HG03139 (cell line): ENCODE data around the gene KRT80.
"Not testable (repeated sequence)": the region's sequence is repeated elsewhere in the genome, so short reads cannot be mapped to it uniquely, and the experiment has no call there.

Experiments used
- ATAC-seq: cut with Tn5 transposase; IDR thresholded peaks from one replicate; pipeline ENCODE4 v1.9.1; 2021; ENCODE audit not compliant: unreplicated experiment

KRT80 gene

DNA sequence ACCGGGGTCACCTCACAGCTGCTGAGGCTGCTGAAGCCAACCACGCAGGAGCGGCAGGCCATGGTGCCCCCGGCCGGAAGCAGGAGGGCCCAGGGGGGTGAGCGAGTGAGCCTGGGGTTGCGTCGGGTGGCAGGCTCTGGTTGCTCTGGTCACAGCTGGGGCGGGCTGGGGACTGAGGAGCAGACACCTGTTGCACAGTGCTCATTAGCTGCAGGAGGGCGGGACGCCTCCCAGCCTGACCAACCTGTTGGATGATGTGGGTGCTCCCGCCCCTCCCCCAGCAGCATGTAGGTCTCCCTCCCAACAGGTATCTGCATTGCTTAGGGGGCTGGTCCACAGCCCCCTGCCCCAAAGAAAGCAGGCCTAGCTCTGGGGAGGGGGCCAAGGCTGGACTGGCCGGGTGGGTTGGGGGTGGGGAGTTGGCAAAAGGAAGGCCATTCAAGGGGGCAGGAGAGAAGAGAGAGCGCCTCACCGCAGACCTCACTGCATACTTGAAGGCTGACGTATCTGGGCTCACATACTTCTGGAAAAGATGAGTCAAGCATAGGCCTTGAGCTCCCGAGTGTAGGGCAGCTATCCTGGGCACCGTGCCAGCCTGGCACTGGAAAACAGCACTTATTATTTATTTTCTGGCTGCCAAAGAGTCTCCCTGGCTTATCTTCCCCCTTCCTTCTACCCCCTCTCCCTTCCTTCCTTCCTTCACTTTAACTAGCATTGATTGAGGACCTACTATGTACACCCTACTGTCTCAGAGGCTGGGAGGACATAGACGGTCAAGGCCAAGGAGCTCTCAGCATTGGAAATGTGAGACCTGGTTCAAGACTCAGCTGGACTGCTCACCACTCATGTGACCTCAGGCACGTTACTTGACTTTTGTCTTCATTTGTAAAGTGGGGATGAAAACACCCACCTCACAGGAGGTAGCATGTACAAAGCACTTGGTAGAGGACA is at the start of gene KRT80:
KRT80 (minus strand) TSS at position 174 of the 951 bp plus-strand sequence; CDS start at position 62, 112 bp downstream.
- ATAC-seq = no peak

DNA sequence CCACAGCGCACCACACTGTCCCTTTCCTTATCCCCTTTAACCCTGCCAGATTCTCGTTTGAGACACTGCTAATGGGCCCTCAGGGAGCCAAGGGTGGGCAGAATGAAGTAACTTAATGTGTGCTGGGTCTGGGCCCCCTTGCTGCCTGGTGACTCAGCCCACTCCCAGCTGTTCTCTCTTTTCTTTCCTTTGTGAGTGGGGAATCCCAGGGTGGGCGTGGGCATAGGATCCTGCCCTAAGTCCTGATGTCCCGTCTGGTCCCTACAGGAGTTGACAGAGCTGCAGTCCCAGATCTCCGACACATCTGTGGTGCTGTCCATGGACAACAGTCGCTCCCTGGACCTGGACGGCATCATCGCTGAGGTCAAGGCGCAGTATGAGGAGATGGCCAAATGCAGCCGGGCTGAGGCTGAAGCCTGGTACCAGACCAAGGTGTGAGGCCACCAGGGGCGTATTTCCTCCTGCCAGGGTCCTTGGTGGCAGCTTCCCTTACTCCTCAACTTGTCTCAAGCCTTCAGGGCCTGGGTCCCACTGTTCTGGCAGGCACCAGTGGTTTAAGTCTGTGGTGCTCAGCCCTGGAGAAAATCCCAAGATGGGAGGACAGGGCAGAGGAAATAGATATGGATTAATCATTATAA is 49.5 kb upstream of the KRT80 start:
- ATAC-seq = no peak

DNA sequence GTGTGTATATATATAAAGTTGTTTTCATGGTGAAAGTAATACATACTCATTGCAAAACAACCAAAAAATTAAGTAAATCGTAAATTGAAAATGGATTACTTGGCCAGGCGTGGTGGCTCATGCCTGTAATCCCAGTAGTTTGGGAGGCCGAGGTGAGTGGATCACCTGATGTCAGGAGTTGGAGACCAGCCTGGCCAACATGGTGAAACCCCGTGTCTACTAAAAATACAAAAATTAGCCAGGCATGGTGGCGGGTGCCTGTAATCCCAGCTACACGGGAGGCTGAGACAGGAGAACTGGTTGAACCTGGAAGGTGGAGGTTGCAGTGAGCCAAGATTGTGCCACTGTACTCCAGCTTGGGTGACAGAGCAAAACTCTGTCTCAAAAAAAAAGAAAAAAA is 48.4 kb upstream of the KRT80 start:
- ATAC-seq = not testable (repeated sequence)

DNA sequence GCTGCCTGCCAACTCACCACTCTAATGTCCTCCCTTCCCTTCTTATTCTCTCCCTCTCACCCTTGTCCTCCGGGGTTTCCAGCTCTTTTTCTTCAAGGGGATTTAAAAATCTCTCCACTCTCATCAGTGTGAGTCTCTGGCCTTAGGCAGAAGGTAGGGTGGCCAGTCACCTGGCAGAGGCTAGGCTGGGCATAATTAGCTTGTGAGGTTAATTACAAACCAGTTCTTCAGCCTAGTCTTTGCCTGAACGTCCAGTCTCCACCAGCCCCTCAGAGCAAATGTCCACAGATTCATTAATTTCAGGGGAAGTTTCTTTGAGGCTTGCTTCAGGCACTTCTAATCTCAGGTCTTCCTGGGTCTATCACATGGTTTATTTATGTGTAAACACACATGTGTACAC is 48.0 kb upstream of the KRT80 start:
- ATAC-seq = no peak

DNA sequence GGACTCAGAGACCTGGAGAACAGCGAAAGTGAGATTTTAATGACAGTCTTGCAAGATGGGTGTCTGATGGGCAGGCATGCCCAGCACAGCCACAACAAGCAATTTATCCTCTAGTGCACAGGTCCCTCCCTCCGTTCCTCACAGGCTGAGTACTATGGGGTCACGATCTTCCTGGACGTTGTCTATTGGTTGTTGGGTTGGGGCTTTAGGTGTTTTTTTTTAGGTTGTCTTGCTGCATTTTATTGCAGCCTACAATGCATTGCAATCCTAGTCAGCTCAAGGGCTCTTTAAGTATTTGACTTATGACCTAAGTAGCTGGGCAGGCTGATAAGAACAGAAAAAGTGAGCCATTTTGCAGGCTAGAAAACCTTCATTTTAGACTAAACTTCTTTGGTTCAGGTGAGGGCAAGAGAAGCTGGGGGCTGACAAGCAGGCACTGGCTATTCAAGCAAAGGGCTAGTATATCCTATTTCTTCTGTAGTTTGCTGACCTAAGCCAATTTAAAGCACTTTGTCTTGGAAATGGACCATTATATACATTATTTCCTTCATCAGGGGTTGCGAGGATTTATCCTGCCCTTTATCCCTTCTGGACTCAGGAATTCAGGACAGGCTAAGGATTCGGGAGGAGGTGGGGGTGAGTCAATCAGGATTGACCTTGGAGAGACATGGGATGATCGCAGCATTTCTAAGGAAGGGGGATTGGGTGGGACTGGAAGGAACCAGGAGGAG is 47.3 kb upstream of the KRT80 start:
- no peak for ATAC-seq

DNA sequence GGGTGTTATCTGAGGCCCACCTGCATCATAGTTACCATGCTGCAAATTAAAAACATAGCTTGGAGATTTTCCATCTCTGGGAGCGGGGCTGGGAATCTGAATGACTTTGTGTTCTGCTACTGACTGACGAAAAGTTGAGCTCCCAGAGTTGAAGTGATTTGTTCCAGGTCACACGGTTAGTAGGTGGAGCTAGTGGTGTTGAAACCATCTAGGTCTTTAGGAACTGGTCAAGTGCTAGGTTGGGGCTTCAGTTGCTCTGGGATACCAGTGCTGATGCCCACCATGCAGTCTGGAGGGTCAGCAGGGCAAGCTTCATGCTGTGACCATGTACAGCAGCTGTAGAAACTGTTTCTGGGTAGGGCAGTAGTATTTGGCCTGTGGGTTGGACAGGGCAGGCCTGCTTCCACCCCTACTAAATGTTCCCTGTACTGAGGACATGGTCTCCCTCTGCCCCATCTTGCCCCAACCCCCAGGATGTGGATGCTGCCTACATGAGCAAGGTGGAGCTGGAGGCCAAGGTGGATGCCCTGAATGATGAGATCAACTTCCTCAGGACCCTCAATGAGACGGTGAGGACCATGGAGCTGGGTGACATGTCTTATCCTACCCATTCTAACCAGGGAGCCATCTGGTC is 46.5 kb upstream of the KRT80 start:
- ATAC-seq = no peak

DNA sequence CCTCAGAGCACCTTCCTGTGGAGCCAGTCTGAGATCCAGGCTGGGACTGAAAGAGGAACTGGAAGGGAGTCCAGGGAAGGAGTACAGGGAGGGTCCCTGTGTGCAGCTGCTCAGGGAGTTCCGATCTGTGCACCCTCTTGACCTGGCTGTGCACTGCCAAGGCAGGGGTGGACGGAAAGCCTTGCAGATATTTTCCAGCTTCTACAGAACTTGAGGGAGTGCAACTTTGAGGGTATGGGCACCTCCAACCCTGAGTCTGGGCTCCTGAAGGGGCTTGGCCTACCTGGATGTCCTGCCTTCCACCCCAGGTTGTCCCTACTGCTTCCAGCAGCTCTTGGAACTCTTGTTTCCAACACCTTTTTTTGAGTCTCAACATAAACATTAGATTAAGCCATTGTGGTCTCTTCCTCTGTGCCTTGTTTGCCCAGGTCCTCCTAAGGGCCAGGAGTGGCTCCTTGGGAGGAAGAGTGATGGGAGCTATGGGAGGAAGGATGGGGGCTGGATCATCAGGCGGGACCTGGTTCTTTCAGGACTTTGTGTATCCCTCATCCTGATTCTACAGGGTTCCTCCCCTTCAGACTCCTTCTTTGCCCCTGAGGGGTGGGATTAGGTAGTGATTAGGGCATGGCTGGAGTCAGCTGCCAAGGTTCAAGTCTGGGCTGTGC is 44.7 kb upstream of the KRT80 start:
- no peak for ATAC-seq

DNA sequence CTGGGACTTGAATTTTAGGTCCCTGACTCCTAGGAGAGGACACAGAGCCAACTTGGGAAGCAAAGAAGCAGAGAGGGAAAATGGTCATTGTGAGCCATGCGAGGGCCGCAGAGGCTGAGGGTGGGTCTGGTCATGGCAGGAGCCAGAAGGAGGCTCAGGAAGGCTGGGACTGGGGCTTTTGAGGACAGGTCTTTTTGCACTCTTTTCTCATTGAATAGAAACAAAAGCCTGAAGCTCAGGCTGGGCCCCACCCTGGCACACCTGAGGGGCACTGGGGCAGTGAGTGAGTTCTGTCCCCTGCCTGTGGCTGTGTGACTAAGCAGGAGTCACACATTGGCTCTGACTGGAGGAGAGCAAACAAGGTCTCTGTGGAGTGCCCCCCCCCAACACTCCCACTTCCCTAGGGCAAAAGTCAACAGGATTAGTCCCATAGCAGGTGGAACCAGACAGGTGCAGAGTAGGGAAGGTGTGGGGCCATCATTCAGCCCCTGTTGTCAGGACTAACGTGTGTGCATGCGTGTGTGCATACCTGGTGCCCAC is 44.1 kb upstream of the KRT80 start:
- no peak for ATAC-seq

DNA sequence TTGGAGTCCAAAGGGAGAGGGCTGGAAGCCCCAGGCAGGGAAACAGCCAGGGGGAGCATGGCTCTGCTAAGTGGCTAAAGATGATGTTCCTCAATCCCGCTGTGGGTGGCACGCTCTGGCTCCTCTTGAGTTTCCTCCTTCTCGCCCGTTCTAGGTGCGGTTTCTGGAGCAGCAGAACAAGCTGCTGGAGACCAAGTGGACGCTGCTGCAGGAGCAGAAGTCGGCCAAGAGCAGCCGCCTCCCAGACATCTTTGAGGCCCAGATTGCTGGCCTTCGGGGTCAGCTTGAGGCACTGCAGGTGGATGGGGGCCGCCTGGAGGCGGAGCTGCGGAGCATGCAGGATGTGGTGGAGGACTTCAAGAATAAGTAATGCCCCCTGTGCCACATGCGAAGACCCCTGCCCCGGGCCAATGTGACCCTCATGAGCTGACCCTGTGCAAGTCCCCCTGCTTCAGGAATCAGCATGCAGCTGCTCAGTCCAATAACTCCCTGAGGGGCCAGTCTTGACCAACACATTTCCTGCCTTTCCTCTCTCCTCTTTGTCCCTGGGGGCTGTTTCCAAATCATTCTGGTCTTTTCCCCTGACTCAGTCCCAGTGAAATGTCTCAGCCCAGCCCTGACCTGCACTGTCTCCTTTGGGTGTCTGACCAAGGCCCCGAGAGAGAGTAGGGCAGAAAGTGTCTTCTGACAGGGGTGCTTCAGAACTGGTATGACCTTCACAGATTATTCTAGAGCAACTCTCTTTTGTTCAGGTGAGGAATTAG is 43.4 kb upstream of the KRT80 start:
- ATAC-seq = no peak

DNA sequence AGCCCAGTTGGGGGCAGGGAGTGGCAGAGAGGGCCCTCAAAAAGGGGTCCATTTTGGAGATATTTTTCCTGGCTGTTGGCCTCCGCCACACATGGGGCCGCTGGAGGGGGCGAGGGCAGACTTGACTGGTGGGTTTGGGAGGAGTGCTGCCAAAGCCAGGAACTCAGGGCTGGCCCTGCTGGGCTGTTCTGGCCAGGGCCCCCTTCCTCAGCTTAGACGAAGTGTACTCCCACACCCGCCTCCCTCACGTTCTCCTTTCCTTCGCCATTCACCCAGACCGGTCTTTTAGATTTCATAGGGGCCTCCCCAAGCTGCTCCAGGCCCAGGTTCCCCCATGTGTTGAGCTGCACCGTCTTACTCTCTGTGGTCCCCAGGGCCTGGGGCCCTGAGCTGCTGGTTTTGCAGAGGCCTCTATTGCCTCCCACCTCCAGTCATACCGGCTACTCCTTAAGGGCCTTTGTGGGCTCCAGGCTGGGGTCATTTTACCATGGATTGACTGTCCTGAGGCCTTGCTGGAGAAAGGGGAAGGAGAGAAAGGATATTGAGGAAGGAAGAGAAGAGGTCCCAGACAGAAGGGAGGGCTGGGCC is 42.5 kb upstream of the KRT80 start:
- no peak for ATAC-seq

DNA sequence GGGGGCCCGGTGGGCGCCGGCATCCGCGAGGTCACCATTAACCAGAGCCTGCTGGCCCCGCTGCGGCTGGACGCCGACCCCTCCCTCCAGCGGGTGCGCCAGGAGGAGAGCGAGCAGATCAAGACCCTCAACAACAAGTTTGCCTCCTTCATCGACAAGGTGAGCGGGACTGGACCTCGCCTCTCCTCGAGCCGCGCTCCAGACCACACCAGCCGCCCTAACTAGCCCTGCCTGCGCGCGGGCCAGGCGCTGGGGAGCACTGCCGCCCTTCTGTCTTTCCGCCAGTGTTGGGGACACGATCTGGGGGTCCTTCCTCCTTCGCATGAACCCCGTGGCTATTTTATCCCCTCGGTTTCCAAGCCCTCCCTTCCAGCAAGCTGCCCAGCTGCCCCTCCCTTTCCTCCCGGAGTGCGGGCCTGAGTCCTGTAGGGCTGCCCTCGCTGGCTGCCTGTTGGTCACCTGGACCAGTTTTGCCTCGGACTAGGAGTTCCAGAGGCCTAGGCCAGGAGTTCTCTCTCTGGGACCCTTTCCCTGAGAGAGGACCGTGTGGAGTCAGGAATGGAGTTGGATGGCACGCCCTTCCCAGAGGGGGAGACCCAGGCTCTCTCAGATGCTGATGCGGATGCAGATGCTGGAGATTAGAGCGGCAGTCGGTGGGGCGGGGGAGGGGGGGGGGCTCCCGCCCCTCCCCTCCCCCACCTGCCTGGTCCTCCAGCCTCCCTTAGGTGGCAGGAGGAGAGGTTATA is 41.8 kb upstream of the KRT80 start:
- no peak for ATAC-seq

DNA sequence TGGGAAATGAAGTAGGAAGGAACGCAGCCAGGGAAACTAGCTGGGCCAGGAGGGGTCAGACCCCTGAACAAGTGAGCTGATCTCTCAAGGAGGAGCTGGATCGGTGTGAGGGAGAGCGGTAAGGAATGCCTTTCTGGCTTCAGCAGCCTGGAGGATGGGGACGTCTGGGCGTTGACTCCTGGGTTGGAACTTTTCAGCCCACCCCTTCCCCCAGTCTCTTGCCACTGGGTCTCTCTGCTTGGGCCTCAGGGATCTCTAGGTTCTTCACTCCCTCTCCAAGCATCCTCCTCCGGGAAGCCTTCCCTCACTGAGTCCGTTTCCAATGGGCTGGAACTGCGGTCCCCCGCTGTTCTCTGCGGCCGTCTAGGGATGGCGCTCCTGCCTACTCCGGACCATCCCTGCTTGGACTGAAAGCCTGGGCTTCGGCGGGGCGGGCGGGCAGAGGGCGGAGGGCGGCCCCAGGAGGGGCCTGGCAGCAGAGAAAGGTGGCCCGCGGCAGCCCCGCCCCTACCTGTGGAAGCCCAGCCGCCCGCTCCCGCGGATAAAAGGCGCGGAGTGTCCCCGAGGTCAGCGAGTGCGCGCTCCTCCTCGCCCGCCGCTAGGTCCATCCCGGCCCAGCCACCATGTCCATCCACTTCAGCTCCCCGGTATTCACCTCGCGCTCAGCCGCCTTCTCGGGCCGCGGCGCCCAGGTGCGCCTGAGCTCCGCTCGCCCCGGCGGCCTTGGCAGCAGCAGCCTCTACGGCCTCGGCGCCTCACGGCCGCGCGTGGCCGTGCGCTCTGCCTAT is 41.1 kb upstream of the KRT80 start, which contains the start of gene KRT7:
KRT7 (plus strand) TSS at position 570 of the 788 bp plus-strand sequence; CDS start at position 624, 54 bp downstream.
- no peak for ATAC-seq

DNA sequence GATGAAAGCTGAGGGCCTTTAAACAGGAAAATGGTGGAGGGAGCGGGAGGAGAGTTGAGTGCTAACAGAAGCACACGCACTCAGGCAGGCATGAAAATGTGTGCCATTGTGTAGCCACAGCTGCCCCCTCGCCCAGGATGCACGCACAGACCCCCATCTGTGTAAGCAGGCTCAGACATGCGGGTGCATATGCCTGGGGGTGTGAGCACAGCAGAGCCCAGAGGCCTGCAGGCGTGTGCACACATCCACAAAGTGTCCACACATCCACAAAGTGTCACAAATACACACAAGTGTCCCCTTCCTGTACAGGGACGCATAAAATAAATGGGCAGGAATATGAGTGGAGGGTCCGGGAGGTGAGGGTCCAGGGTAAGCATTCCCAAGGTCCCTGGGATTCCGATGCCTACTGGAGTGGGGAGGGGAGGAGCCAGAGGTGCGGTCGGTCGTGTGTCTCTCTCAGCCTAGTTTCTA is 40.4 kb upstream of the KRT80 start:
- no peak for ATAC-seq

DNA sequence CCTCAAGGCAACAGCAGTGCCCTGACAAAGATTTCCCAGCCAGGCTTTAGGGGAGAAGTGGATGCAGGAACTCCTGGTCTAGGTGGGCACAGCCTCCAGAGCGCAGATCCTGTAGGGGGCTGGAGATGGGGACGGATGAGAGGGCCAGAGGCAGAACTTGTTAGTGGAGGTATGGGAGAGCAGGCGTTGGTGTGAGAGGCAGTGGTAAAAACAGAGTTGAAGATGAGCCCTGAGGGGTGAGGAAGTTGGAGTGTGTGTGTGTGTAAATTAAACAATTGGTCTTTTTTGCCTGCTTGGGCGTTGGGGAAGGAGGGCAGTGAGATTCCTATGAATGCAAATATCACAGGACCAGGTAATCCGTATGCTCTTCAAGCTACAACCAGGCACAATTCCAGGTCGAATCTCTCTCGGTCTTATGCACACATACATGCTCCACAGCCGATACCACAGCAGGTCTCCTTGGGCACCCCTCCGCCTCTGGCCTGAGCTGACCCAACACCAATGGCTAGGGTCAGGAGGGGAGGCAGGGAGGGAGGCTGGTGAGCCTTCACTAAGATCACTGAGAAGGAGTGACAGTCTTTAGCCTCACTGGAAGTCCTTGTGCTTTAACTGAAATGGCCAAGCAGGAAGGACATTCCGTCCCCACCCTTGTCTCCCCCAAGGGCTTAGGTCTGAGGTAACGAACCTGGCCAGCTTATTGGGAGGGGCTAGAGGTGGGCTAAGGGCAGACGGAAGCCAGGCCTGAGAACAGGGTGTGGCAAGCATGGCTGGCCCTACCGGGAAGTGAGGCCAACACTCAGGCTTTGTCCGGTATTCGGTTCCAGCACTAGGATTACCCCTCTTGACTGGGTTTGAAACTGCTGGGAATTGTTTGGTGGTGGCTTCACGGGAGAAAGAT is 39.7 kb upstream of the KRT80 start:
- ATAC-seq = no peak

DNA sequence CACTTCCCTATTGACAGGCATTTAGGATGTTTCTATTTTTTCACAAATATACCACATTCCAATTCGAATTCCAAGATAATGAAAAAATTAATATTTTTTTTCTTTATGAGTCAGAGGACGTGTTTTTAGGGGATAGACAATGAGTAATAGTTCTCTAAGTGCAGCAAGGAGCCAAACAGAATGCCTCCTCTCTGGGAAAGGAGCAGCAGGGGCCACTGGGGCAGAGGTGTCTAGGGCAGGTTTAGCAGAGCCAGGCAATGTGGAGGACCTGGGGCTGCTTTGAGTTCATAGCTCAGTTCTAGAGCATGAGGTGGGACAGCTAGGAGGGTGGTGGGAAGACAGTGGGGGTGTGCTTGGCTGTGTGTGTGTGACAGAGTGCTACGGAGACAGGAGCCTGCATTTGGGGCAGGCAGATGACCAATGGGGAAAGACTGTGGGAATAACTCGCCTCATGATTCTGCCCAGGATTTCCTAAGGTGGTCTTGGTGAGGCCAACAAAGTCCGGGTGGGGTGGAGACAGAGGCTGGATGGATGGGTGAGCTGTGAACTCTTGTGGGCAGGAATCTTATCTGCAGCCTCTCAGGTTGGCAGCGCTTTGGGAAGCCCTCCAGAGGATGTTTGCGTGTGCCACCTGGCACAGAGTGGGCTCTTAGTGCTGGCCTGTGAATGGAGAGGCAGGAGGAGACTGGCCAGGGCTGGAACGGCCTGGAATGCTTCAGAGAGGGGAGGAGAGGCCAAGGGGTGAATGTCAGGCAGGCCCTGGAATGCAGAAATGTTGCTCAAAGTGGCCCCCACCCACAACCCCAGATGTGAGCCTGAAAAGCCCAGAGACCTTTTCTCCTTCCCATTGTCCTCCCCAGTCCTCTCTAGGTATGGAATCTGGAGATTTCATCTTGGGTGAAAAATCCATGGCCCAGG is 38.8 kb upstream of the KRT80 start:
- ATAC-seq = no peak
